Upper lobe of left lung (tissue), 4 donors: Measurements from ENCODE around the gene A3GALT2.

Source experiments
- CTCF ChIP-seq, 6 experiments: fragments of 450-650 bp in 4 of 6; fragments of 200-600 bp in 2 of 6; sonication (generic) in 2 of 6; IDR thresholded peaks; one replicate each; pipeline ENCODE4 v1.5.1; 2016 to 2019; ENCODE audit warnings: antibody characterized with exemption in 6 of 6
- EP300 ChIP-seq, 4 donors: sonication (generic); formaldehyde crosslinking; IDR thresholded peaks; one replicate each; pipeline ENCODE4 v1.5.1; 2017; ENCODE audit warnings: antibody characterized with exemption in 4 of 4, control low read depth in 2 of 4
- POLR2A ChIP-seq, 4 donors: fragments of 450-650 bp; IDR thresholded peaks; one replicate each; pipeline ENCODE4 v1.5.1; 2016 to 2017; ENCODE audit warnings: antibody characterized with exemption in 4 of 4, mild to moderate bottlenecking in 2 of 4

GRCh38 chr1:33319949-33320618, 814 bp downstream of the A3GALT2 start:
- TF ChIP-seq CTCF (IDR thresholded peaks at IDR 0.05) (no peak), EP300 (IDR thresholded peaks at IDR 0.05) (no peak), POLR2A (IDR thresholded peaks at IDR 0.05) (no peak)
